ENCODE results near the gene ANKRD18B.
"Not testable (repeated sequence)": the region's sequence is repeated elsewhere in the genome, so short reads cannot be mapped to it uniquely, and the experiment has no call there.

GRCh38 chr9:33588876-33589275 lies 64.8 kb downstream of the ANKRD18B start:
- TF ChIP-seq FOXA1 (IDR thresholded peaks at IDR 0.05); CTBP1 (IDR thresholded peaks at IDR 0.05; ENCODE audit: borderline replicate concordance); SUZ12 (IDR thresholded peaks at IDR 0.05); NFRKB (IDR thresholded peaks at IDR 0.05): not testable (repeated sequence)
